SKM-1 treated with dmso at 0.1 percent for 144 hours (cell line): ENCODE measurements around the gene ZNF107.
"Not testable (repeated sequence)": the region's sequence is repeated elsewhere in the genome, so short reads cannot be mapped to it uniquely, and the experiment has no call there.

Experiments used
- DNase-seq: peaks from one replicate; lab custom pipeline; 2025; ENCODE audit not compliant: unreplicated experiment; lab: John Stamatoyannopoulos, UW

The ZNF107 gene

GRCh38 chr7:64733550-64734240 is 67.8 kb downstream of the ZNF107 start:
- DNase-seq, result no peak

GRCh38 chr7:64736575-64736974 is 70.6 kb downstream of the ZNF107 start:
- DNase-seq, result no peak

- not testable (repeated sequence) for DNase-seq
These were observed 72.5 kb downstream of the ZNF107 start for GRCh38 chr7:64738403-64738802.

- not testable (repeated sequence) for DNase-seq
These were observed 73.0 kb downstream of the ZNF107 start for GRCh38 chr7:64738953-64739352.

GRCh38 chr7:64744680-64745079 is 78.7 kb downstream of the ZNF107 start:
- DNase-seq, result no peak

GRCh38 chr7:64747802-64748201 is 81.9 kb downstream of the ZNF107 start:
- no peak for DNase-seq

- DNase-seq, result no peak
These were observed 87.1 kb downstream of the ZNF107 start for GRCh38 chr7:64753032-64753431.

- DNase-seq, result no peak
These were observed 89.9 kb downstream of the ZNF107 start for GRCh38 chr7:64755865-64756264.

- no peak for DNase-seq
These were observed 92.2 kb downstream of the ZNF107 start for GRCh38 chr7:64758151-64758550.
